HG03439 (cell line): ENCODE measurements around the gene TEAD1.

Source experiments
- ATAC-seq: cut with Tn5 transposase; IDR thresholded peaks from one replicate; pipeline ENCODE4 v1.9.1; 2021; ENCODE audit warnings: mild to moderate bottlenecking, moderate library complexity; ENCODE audit not compliant: unreplicated experiment

Gene TEAD1

GRCh38 chr11:12685229-12685628 is 11.0 kb downstream of the TEAD1 start:
- ATAC-seq, result no peak

GRCh38 chr11:12686246-12687060 is 12.2 kb downstream of the TEAD1 start:
- no peak for ATAC-seq

- ATAC-seq, result no peak
Measured at GRCh38 chr11:12687216-12687623, 13.0 kb downstream of the TEAD1 start.

- no peak for ATAC-seq
Measured at GRCh38 chr11:12687740-12688139, 13.5 kb downstream of the TEAD1 start.

GRCh38 chr11:12689029-12689755 is 15.0 kb downstream of the TEAD1 start:
- no peak for ATAC-seq

GRCh38 chr11:12690663-12691062 is 16.4 kb downstream of the TEAD1 start:
- ATAC-seq, result no peak

GRCh38 chr11:12691473-12691872 is 17.3 kb downstream of the TEAD1 start:
- no peak for ATAC-seq

- ATAC-seq, result no peak
Measured at GRCh38 chr11:12692229-12693075, 18.2 kb downstream of the TEAD1 start.

GRCh38 chr11:12693094-12693478 is 18.9 kb downstream of the TEAD1 start:
- ATAC-seq, result no peak

GRCh38 chr11:12693479-12694182 is 19.4 kb downstream of the TEAD1 start:
- no peak for ATAC-seq

- no peak for ATAC-seq
Measured at GRCh38 chr11:12694183-12694531, 19.9 kb downstream of the TEAD1 start.

- no peak for ATAC-seq
Measured at GRCh38 chr11:12695221-12695794, 21.1 kb downstream of the TEAD1 start.

- no peak for ATAC-seq
Measured at GRCh38 chr11:12695873-12696272, 21.7 kb downstream of the TEAD1 start.

- no peak for ATAC-seq
Measured at GRCh38 chr11:12696911-12697581, 22.8 kb downstream of the TEAD1 start.

GRCh38 chr11:12698048-12698447 is 23.8 kb downstream of the TEAD1 start:
- no peak for ATAC-seq

GRCh38 chr11:12701811-12702592 is 27.8 kb downstream of the TEAD1 start:
- no peak for ATAC-seq

GRCh38 chr11:12702999-12703453 is 28.8 kb downstream of the TEAD1 start:
- no peak for ATAC-seq

- no peak for ATAC-seq
Measured at GRCh38 chr11:12704049-12704448, 29.8 kb downstream of the TEAD1 start.

GRCh38 chr11:12705874-12706273 is 31.7 kb downstream of the TEAD1 start:
- no peak for ATAC-seq
